ENCODE results near the gene RANBP2.

DNA sequence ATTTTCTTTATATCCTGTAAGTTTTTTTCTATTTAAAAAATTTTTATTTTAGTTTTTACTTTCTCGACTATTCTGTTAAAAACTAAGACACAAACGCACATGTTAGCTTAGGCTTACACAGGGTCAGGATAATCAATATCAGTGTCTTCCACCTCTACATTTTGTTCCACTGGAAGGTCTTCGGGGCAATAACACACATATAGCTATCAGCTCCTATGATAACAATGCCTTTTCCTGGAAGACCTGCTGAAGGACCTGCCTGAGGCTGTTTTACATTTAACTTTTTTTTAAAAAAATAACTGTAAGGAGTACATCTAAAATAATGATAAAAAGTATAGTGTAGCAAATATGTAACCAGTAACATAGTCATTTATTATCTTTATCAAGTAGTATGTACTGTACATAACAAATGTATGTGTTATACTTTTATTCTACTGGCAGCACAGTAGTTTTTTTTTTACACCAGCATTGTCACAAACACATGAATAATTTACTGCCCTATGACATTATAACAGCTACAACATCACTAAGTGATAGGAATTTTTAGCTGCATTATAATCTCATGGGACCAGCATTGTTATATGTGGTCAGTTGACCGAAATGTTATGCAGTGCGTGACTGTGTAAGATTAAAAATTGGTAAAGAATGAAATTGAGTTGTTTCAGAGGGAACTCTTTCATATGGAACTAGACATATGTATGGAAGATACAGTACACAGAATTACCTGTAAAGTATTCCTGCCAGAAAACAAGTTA, 105.2 kb downstream of the RANBP2 start:
- TF ChIP-seq, protein P1, sequence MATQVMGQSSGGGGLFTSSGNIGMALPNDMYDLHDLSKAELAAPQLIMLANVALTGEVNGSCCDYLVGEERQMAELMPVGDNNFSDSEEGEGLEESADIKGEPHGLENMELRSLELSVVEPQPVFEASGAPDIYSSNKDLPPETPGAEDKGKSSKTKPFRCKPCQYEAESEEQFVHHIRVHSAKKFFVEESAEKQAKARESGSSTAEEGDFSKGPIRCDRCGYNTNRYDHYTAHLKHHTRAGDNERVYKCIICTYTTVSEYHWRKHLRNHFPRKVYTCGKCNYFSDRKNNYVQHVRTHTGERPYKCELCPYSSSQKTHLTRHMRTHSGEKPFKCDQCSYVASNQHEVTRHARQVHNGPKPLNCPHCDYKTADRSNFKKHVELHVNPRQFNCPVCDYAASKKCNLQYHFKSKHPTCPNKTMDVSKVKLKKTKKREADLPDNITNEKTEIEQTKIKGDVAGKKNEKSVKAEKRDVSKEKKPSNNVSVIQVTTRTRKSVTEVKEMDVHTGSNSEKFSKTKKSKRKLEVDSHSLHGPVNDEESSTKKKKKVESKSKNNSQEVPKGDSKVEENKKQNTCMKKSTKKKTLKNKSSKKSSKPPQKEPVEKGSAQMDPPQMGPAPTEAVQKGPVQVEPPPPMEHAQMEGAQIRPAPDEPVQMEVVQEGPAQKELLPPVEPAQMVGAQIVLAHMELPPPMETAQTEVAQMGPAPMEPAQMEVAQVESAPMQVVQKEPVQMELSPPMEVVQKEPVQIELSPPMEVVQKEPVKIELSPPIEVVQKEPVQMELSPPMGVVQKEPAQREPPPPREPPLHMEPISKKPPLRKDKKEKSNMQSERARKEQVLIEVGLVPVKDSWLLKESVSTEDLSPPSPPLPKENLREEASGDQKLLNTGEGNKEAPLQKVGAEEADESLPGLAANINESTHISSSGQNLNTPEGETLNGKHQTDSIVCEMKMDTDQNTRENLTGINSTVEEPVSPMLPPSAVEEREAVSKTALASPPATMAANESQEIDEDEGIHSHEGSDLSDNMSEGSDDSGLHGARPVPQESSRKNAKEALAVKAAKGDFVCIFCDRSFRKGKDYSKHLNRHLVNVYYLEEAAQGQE (IDR thresholded peaks at IDR 0.05; ENCODE audit: low read depth): no peak
- no peak for TF ChIP-seq FOXM1 (IDR thresholded peaks at IDR 0.05; ENCODE audit: borderline replicate concordance, low read depth)
- TF ChIP-seq RAD21 (IDR thresholded peaks at IDR 0.05; ENCODE audit: low read depth): no peak
- no peak for TF ChIP-seq EGR1 (IDR thresholded peaks at IDR 0.05)
- TF ChIP-seq EP300 (IDR thresholded peaks at IDR 0.05; ENCODE audit: borderline replicate concordance): no peak
- TF ChIP-seq, protein P2, sequence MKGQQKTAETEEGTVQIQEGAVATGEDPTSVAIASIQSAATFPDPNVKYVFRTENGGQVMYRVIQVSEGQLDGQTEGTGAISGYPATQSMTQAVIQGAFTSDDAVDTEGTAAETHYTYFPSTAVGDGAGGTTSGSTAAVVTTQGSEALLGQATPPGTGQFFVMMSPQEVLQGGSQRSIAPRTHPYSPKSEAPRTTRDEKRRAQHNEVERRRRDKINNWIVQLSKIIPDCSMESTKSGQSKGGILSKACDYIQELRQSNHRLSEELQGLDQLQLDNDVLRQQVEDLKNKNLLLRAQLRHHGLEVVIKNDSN (IDR thresholded peaks at IDR 0.05): no peak
- no peak for TF ChIP-seq CEBPB (IDR thresholded peaks at IDR 0.05)
- no peak for TF ChIP-seq ZBTB7A (IDR thresholded peaks at IDR 0.05; ENCODE audit: low read depth)
- no peak for TF ChIP-seq TAF1 (IDR thresholded peaks at IDR 0.05; ENCODE audit: low read depth)
- no peak for TF ChIP-seq YY1 (IDR thresholded peaks at IDR 0.05; ENCODE audit: low read depth)
- no peak for TF ChIP-seq NFIC (IDR thresholded peaks at IDR 0.05)
- no peak for TF ChIP-seq TCF12 (IDR thresholded peaks at IDR 0.05; ENCODE audit: low read depth)

All from Ishikawa (cell line).